K562 (cell line): ENCODE measurements around the gene ATP5PD. TPM values are rescaled to one million over a fixed set of nuclear protein-coding genes. Genes with fewer than 3 reads are reported as not detected.

ENCODE experiments used
- AFF1 ChIP-seq, 2 experiments: fragments of 450-650 bp; IDR thresholded peaks; 2 replicates each; pipeline ENCODE4 v1.6.1; 2018; ENCODE audit warnings: mild to moderate bottlenecking in 2 of 2, low read depth in 1 of 2; ENCODE audit not compliant: partially characterized antibody in 2 of 2
- CTCFL ChIP-seq: IDR thresholded peaks from 2 replicates; pipeline ENCODE4 v1.6.1; 2011; ENCODE audit warnings: borderline replicate concordance, low read depth, mild to moderate bottlenecking, moderate library complexity, low read length; ENCODE audit not compliant: insufficient read depth, poor library complexity, severe bottlenecking
- E2F1 ChIP-seq: sonication (generic); formaldehyde crosslinking; IDR thresholded peaks from 2 replicates; pipeline ENCODE4 v1.8.1; 2023; ENCODE audit warnings: mild to moderate bottlenecking, missing genetic modification reagents, moderate library complexity
- GATA2 ChIP-seq: sonication (generic); formaldehyde crosslinking; IDR thresholded peaks from 2 replicates; pipeline ENCODE4 v1.4.0; 2020; ENCODE audit warnings: mild to moderate bottlenecking, missing genetic modification reagents
- KLF13 ChIP-seq: fragments of 450-650 bp; IDR thresholded peaks from 2 replicates; pipeline ENCODE4 v1.6.1; 2016; ENCODE audit warnings: missing genetic modification characterization, low read depth, mild to moderate bottlenecking, missing compliant biosample characterization, moderate library complexity, borderline replicate concordance
- MCM5 ChIP-seq: fragments of 450-650 bp; IDR thresholded peaks from 2 replicates; pipeline ENCODE4 v1.6.1; 2016; ENCODE audit warnings: low read depth
- NR2F6 ChIP-seq: fragments of 450-650 bp; formaldehyde crosslinking; IDR thresholded peaks from 2 replicates; pipeline ENCODE4 v1.4.0; 2020; ENCODE audit warnings: mild to moderate bottlenecking
- STAT5A ChIP-seq: IDR thresholded peaks from 2 replicates; pipeline ENCODE4 v1.6.1; 2012; ENCODE audit warnings: low read length, inconsistent platforms, borderline replicate concordance
- ZNF24 ChIP-seq: fragments of 450-650 bp; IDR thresholded peaks from 2 replicates; pipeline ENCODE4 v1.6.1; 2016
- ZNF408 ChIP-seq: fragments of 250-450 bp; sonication (Bioruptor Pico); IDR thresholded peaks from 2 replicates; pipeline ENCODE4 v1.4.0; 2020; ENCODE audit warnings: low read depth, mild to moderate bottlenecking, moderate library complexity
- ZNF668 ChIP-seq: fragments of 250-450 bp; sonication (Bioruptor Pico); IDR thresholded peaks from 2 replicates; pipeline ENCODE4 v1.8.0; 2022; ENCODE audit warnings: mild to moderate bottlenecking, inconsistent platforms
- polyA plus RNA-seq, 8 experiments: library from polyadenylated mRNA; depleted of rRNA in 4 of 8; stranded (reverse) in 5 of 8; unstranded in 3 of 8; fragments of >200 nt; fragmentation: Nextera tagmentation in 2 of 8; fragmentation: Illumina TruSeq in 1 of 8; extraction: Ambion mirVana in 2 of 8; extraction: Trizol in 1 of 8; gene quantifications; 2 replicates each; pipeline versions ENCODE4 v1.2.1 to v1.2.3, GENCODE V29; 2011 to 2014; ENCODE audit warnings: inconsistent platforms in 1 of 8, missing spikeins in 1 of 8
- total RNA-seq, 7 experiments: library from RNA; depleted of rRNA in 6 of 7; stranded (reverse); fragments of >200 nt in 6 of 7; fragmentation: Illumina TruSeq in 2 of 7; extraction: Trizol in 2 of 7; gene quantifications; 2 replicates each; pipeline versions ENCODE4 v1.2.1 to v1.2.3, GENCODE V29; 2011 to 2021; ENCODE audit warnings: low replicate concordance in 1 of 7
- TF ChIP-seq, protein P1 (sequence below): fragments of 250-450 bp; sonication (Bioruptor Pico); IDR thresholded peaks from 2 replicates; pipeline ENCODE4 v1.4.0; 2020
- TF ChIP-seq, protein P2 (sequence below): IDR thresholded peaks from 3 replicates; pipeline ENCODE4 v1.6.1; 2011; ENCODE audit warnings: borderline replicate concordance, mild to moderate bottlenecking; ENCODE audit not compliant: insufficient read length, insufficient read depth

Gene ATP5PD
- total and polyA plus RNA-seq, 9 of the 15 experiments (the other 6 are each of a cell fraction or from before 2014, with no cell fraction given): 271 to 828 (median 432) TPM

GRCh38 chr17:75046407-75047289 lies at the start of gene ATP5PD, which contains the start of gene KCTD2 (continued):
- TF ChIP-seq ZNF408 (CRISPR knock-in tag): no peak
- TF ChIP-seq ZNF24: no peak
- no peak for TF ChIP-seq MCM5
- TF ChIP-seq, protein P1, sequence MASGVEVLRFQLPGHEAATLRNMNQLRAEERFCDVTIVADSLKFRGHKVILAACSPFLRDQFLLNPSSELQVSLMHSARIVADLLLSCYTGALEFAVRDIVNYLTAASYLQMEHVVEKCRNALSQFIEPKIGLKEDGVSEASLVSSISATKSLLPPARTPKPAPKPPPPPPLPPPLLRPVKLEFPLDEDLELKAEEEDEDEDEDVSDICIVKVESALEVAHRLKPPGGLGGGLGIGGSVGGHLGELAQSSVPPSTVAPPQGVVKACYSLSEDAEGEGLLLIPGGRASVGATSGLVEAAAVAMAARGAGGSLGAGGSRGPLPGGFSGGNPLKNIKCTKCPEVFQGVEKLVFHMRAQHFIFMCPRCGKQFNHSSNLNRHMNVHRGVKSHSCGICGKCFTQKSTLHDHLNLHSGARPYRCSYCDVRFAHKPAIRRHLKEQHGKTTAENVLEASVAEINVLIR (CRISPR knock-in tag): peak; percentile 68
- peak in 1 of 2 experiments; percentile 12 for TF ChIP-seq AFF1 (IDR thresholded peaks at IDR 0.05; ENCODE audit: low read depth in 1 of 2, partially characterized antibody in 2 of 2)
- no peak for TF ChIP-seq KLF13
- TF ChIP-seq E2F1: peak; percentile 69
- no peak for TF ChIP-seq GATA2 (CRISPR knock-in tag)
- TF ChIP-seq ZNF668 (CRISPR knock-in tag): no peak
- no peak for TF ChIP-seq NR2F6 (CRISPR knock-in tag)
- no peak for TF ChIP-seq CTCFL
- no peak for TF ChIP-seq STAT5A
- TF ChIP-seq, protein P2, sequence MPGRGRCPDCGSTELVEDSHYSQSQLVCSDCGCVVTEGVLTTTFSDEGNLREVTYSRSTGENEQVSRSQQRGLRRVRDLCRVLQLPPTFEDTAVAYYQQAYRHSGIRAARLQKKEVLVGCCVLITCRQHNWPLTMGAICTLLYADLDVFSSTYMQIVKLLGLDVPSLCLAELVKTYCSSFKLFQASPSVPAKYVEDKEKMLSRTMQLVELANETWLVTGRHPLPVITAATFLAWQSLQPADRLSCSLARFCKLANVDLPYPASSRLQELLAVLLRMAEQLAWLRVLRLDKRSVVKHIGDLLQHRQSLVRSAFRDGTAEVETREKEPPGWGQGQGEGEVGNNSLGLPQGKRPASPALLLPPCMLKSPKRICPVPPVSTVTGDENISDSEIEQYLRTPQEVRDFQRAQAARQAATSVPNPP: no peak
